ENCODE measurements around the gene MID2.

- TF ChIP-seq CTCF (IDR thresholded peaks at IDR 0.05 in 8 of 11, conservative IDR thresholded peaks at IDR 0.05 in 3 of 11), result no peak
- no peak for TF ChIP-seq POLR2AphosphoS5 (IDR thresholded peaks at IDR 0.05)
- no peak for TF ChIP-seq POLR2A (IDR thresholded peaks at IDR 0.05)
Measured at GRCh38 chrX:107823456-107823855, 2.2 kb upstream of the MID2 start.

Data from spleen (tissue), 7 donors.